ENCODE data around the gene JAKMIP3.

DNA sequence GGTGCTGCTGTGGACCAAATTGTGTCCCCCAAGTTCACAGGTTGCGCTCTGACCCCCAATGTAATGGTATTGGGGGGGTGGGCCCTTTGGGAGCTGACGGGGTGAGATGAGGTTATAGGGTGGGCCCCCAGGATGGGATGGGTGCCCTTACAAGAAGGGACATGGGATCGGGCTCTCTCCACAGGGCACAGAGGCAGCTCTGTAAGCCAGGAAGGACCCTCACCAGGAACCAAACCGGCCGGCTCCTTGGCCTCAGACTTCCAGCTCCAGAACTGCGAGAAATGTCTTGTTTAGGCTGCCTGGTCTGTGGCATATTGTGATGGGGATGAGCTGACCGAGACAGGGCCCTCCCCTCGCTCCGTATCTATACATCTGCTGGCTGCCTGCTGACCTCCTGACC, 25.7 kb upstream of the JAKMIP3 start:
- TF ChIP-seq CTCF (IDR thresholded peaks at IDR 0.05) (no peak), POLR2A (IDR thresholded peaks at IDR 0.05) (no peak)
